HUES64 (cell line): ENCODE results near the gene CCR7.

Experiments used
- H3K27ac ChIP-seq: 2 replicates; pipeline ENCODE4 v1.7.0; 2013; ENCODE audit warnings: low read depth, low read length, inconsistent platforms
- H3K27me3 ChIP-seq: 2 replicates; pipeline ENCODE4 v1.6.1; 2013; ENCODE audit warnings: mild to moderate bottlenecking, low read length; ENCODE audit not compliant: insufficient read depth
- H3K36me3 ChIP-seq: 2 replicates; pipeline ENCODE4 v1.6.1; 2013; ENCODE audit warnings: mild to moderate bottlenecking, low read length; ENCODE audit not compliant: insufficient read depth
- H3K4me1 ChIP-seq: 2 replicates; pipeline ENCODE4 v1.6.1; 2013; ENCODE audit warnings: mild to moderate bottlenecking, low read length, moderate library complexity; ENCODE audit not compliant: insufficient read depth
- H3K4me3 ChIP-seq: 2 replicates; pipeline ENCODE4 v1.5.1; 2013; ENCODE audit warnings: mild to moderate bottlenecking, low read length, moderate library complexity
- H3K9ac ChIP-seq: 2 replicates; pipeline ENCODE4 v1.6.1; 2013; ENCODE audit warnings: mild to moderate bottlenecking, low read depth, low read length
- H3K9me3 ChIP-seq: 2 replicates; pipeline ENCODE4 v1.6.1; 2013; ENCODE audit warnings: low read depth, low read length; ENCODE audit not compliant: insufficient read depth
- WGBS: fragments of 150-250, 120-280 bp; methylation state at CpG from one replicate; pipeline ENCODE4 v1.1.7; 2013; ENCODE audit warnings: missing lambda C conversion rate; 5-methylcytosine and 5-hydroxymethylcytosine counted together

Gene CCR7

GRCh38 chr17:40517286-40517662, 48.0 kb downstream of the CCR7 start:
- no peaks in the 10 kb centered on the region for H3K36me3 ChIP-seq
- peaks cover 6% of the 10 kb centered on the region for H3K4me1 ChIP-seq
- H3K9ac ChIP-seq, result no peak overlapping the region
- H3K4me3 ChIP-seq, result no peak overlapping the region
- H3K27ac ChIP-seq, result no peak overlapping the region
- WGBS, result 95% methylated on average over 2 of the region's 2 CpGs
- H3K9me3 ChIP-seq, result no peaks in the 10 kb centered on the region
- H3K27me3 ChIP-seq, result no peaks in the 10 kb centered on the region

- Histone ChIP-seq H3K27ac (no peak overlapping the region), H3K4me3 (no peak overlapping the region), H3K9ac (no peak overlapping the region), H3K4me1 (peaks cover 6% of the 10 kb centered on the region), H3K36me3 (no peaks in the 10 kb centered on the region), H3K27me3 (no peaks in the 10 kb centered on the region), H3K9me3 (no peaks in the 10 kb centered on the region)
- 73% methylated on average over 3 of the region's 3 CpGs for WGBS
These were observed 48.5 kb downstream of the CCR7 start for GRCh38 chr17:40516581-40517285.

GRCh38 chr17:40515491-40516041, 49.7 kb downstream of the CCR7 start:
- Histone ChIP-seq H3K4me3 (no peak overlapping the region), H3K9ac (no peak overlapping the region), H3K27ac (no peak overlapping the region), H3K36me3 (no peaks in the 10 kb centered on the region), H3K27me3 (no peaks in the 10 kb centered on the region), H3K9me3 (no peaks in the 10 kb centered on the region), H3K4me1 (peaks cover 6% of the 10 kb centered on the region)
- 64% methylated on average over 11 of the region's 11 CpGs for WGBS

- Histone ChIP-seq H3K27me3 (no peaks in the 10 kb centered on the region), H3K9ac (no peak overlapping the region), H3K4me3 (no peak overlapping the region), H3K27ac (no peak overlapping the region), H3K4me1 (peaks cover 11% of the 10 kb centered on the region), H3K36me3 (no peaks in the 10 kb centered on the region), H3K9me3 (no peaks in the 10 kb centered on the region)
- WGBS, result 92% methylated on average over 4 of the region's 4 CpGs
These were observed 50.3 kb downstream of the CCR7 start for GRCh38 chr17:40515011-40515410.

- 95% methylated on average over 7 of the region's 7 CpGs for WGBS
- H3K36me3 ChIP-seq, result no peaks in the 10 kb centered on the region
- no peak overlapping the region for H3K4me3 ChIP-seq
- peaks cover 13% of the 10 kb centered on the region for H3K4me1 ChIP-seq
- H3K9me3 ChIP-seq, result no peaks in the 10 kb centered on the region
- H3K27ac ChIP-seq, result no peak overlapping the region
- no peak overlapping the region for H3K9ac ChIP-seq
- H3K27me3 ChIP-seq, result no peaks in the 10 kb centered on the region
These were observed 51.0 kb downstream of the CCR7 start for GRCh38 chr17:40514013-40514875.

- Histone ChIP-seq H3K9ac (no peak overlapping the region), H3K27ac (no peak overlapping the region), H3K27me3 (no peaks in the 10 kb centered on the region), H3K9me3 (no peaks in the 10 kb centered on the region), H3K4me3 (no peak overlapping the region), H3K4me1 (peaks cover 7% of the 10 kb centered on the region), H3K36me3 (no peaks in the 10 kb centered on the region)
- 91% methylated on average over 12 of the region's 12 CpGs for WGBS
These were observed 53.5 kb downstream of the CCR7 start for GRCh38 chr17:40511667-40512220.

GRCh38 chr17:40511136-40511535, 54.1 kb downstream of the CCR7 start:
- Histone ChIP-seq H3K27me3 (no peaks in the 10 kb centered on the region), H3K4me3 (no peak overlapping the region), H3K36me3 (no peaks in the 10 kb centered on the region), H3K9me3 (no peaks in the 10 kb centered on the region), H3K9ac (no peak overlapping the region), H3K4me1 (peaks cover 7% of the 10 kb centered on the region), H3K27ac (no peak overlapping the region)
- WGBS, result 92% methylated on average over 1 of the region's 2 CpGs

- Histone ChIP-seq H3K4me1 (peaks cover 7% of the 10 kb centered on the region), H3K36me3 (no peaks in the 10 kb centered on the region), H3K9ac (no peak overlapping the region), H3K27me3 (no peaks in the 10 kb centered on the region), H3K9me3 (no peaks in the 10 kb centered on the region), H3K4me3 (no peak overlapping the region), H3K27ac (no peak overlapping the region)
- 33% methylated on average over 8 of the region's 8 CpGs for WGBS
These were observed 55.0 kb downstream of the CCR7 start for GRCh38 chr17:40510328-40510648.

- peaks cover 7% of the 10 kb centered on the region for H3K4me1 ChIP-seq
- no peaks in the 10 kb centered on the region for H3K36me3 ChIP-seq
- no peak overlapping the region for H3K9ac ChIP-seq
- no peaks in the 10 kb centered on the region for H3K9me3 ChIP-seq
- 78% methylated on average over 10 of the region's 10 CpGs for whole genome bisulfite sequencing
- no peak overlapping the region for H3K4me3 ChIP-seq
- no peaks in the 10 kb centered on the region for H3K27me3 ChIP-seq
- no peak overlapping the region for H3K27ac ChIP-seq
These were observed 55.5 kb downstream of the CCR7 start for GRCh38 chr17:40509626-40510327.

- Histone ChIP-seq H3K4me1 (peaks cover 7% of the 10 kb centered on the region), H3K27ac (no peak overlapping the region), H3K4me3 (no peak overlapping the region), H3K36me3 (no peaks in the 10 kb centered on the region), H3K9ac (no peak overlapping the region), H3K9me3 (no peaks in the 10 kb centered on the region), H3K27me3 (no peaks in the 10 kb centered on the region)
- WGBS, result 83% methylated on average over 5 of the region's 5 CpGs
These were observed 58.5 kb downstream of the CCR7 start for GRCh38 chr17:40506786-40507185.
